Smooth muscle cell (in vitro differentiated cells): Measurements from ENCODE around the gene TEX264. TPM values are rescaled to one million over a fixed set of nuclear protein-coding genes. Genes with fewer than 3 reads are reported as not detected.

Source experiments
- DNase-seq: peaks from one replicate; lab custom pipeline; 2025; ENCODE audit not compliant: unreplicated experiment; lab: John Stamatoyannopoulos, UW
- H2AFZ ChIP-seq: fragments of 200-600 bp; sonication (generic); 2 replicates; pipeline ENCODE4 v1.6.0; 2016; ENCODE audit warnings: antibody characterized with exemption, low read depth, mild to moderate bottlenecking
- H3F3A ChIP-seq: fragments of 200-600 bp; sonication (generic); 2 replicates; pipeline ENCODE4 v1.6.0; 2017; ENCODE audit warnings: antibody characterized with exemption, low read depth
- H3K27ac ChIP-seq: fragments of 200-600 bp; sonication (generic); 2 replicates; pipeline ENCODE4 v1.5.1; 2016; ENCODE audit warnings: low read depth, mild to moderate bottlenecking
- H3K27me3 ChIP-seq: fragments of 200-600 bp; sonication (generic); 2 replicates; pipeline ENCODE4 v1.6.1; 2016; ENCODE audit warnings: low read depth, mild to moderate bottlenecking
- H3K36me3 ChIP-seq: fragments of 200-600 bp; sonication (generic); 2 replicates; pipeline ENCODE4 v1.5.1; 2016; ENCODE audit warnings: low read depth
- H3K4me1 ChIP-seq: fragments of 200-600 bp; sonication (generic); 2 replicates; pipeline ENCODE4 v1.5.1; 2016; ENCODE audit warnings: low read depth
- H3K4me2 ChIP-seq: fragments of 200-600 bp; sonication (generic); 2 replicates; pipeline ENCODE4 v1.6.0; 2016; ENCODE audit warnings: mild to moderate bottlenecking
- H3K4me3 ChIP-seq: fragments of 200-600 bp; sonication (generic); 2 replicates; pipeline ENCODE4 v1.5.1; 2016; ENCODE audit warnings: mild to moderate bottlenecking
- H3K79me2 ChIP-seq: fragments of 200-600 bp; sonication (generic); 2 replicates; pipeline ENCODE4 v1.6.0; 2016; ENCODE audit warnings: low read depth, mild to moderate bottlenecking
- H3K9ac ChIP-seq: fragments of 200-600 bp; sonication (generic); 2 replicates; pipeline ENCODE4 v1.6.0; 2016; ENCODE audit warnings: low read depth
- H3K9me3 ChIP-seq: fragments of 200-600 bp; sonication (generic); replicated peaks from 2 replicates; pipeline ENCODE4 v1.5.1; 2016; ENCODE audit warnings: low read depth
- H4K20me1 ChIP-seq: fragments of 200-600 bp; sonication (generic); 2 replicates; pipeline ENCODE4 v1.6.0; 2016; ENCODE audit warnings: low read depth
- CTCF ChIP-seq: fragments of 200-600 bp; sonication (generic); IDR thresholded peaks from 2 replicates; pipeline ENCODE4 v1.5.1; 2017; ENCODE audit warnings: borderline replicate concordance, mild to moderate bottlenecking, antibody characterized with exemption; ENCODE audit not compliant: insufficient read depth, poor library complexity, severe bottlenecking
- WGBS: methylation state at CpG from one replicate; pipeline ENCODE4 v1.1.7; 2016; ENCODE audit warnings: low lambda C conversion rate; 5-methylcytosine and 5-hydroxymethylcytosine counted together
- polyA plus RNA-seq: library from polyadenylated mRNA; unstranded; fragments of >200 nt; fragmentation: Nextera tagmentation; extraction: Ambion mirVana; gene quantifications from 2 replicates; pipeline ENCODE4 v1.2.1, GENCODE V29; 2016
- total RNA-seq: library from RNA; depleted of rRNA; stranded (reverse); fragments of >200 nt; gene quantifications from 2 replicates; pipeline ENCODE4 v1.2.3, GENCODE V29; 2014

The TEX264 gene
- total and polyA plus RNA-seq, 2 experiments from 2014 or later, result 39.8 to 41.0 TPM

GRCh38 chr3:51703068-51703760 lies 32.2 kb downstream of the TEX264 start:
- 47% methylated on average over 6 of the region's 6 CpGs for WGBS
- H3K4me2 ChIP-seq, result no peak overlapping the region
- H3K27ac ChIP-seq, result no peak overlapping the region
- H3K36me3 ChIP-seq, result no peaks in the 10 kb centered on the region
- H4K20me1 ChIP-seq, result peaks cover 76% of the 10 kb centered on the region
- H3K27me3 ChIP-seq, result peaks cover 12% of the 10 kb centered on the region
- H3K9me3 ChIP-seq, result no peaks in the 10 kb centered on the region
- no peak overlapping the region for H2AFZ ChIP-seq
- peaks cover 15% of the 10 kb centered on the region for H3K4me1 ChIP-seq
- H3F3A ChIP-seq, result no peaks in the 10 kb centered on the region
- no peaks in the 10 kb centered on the region for H3K79me2 ChIP-seq
- no peak overlapping the region for H3K4me3 ChIP-seq
- H3K9ac ChIP-seq, result no peak overlapping the region
- DNase-seq, result no peak
- TF ChIP-seq CTCF, result no peak

GRCh38 chr3:51703761-51704510 lies 32.9 kb downstream of the TEX264 start:
- Histone ChIP-seq H4K20me1 (peaks cover 68% of the 10 kb centered on the region), H3K9ac (no peak overlapping the region), H3F3A (no peaks in the 10 kb centered on the region), H3K27ac (no peak overlapping the region), H3K4me3 (no peak overlapping the region), H3K4me2 (no peak overlapping the region), H3K27me3 (peaks cover 19% of the 10 kb centered on the region), H3K4me1 (peaks cover 15% of the 10 kb centered on the region), H3K79me2 (no peaks in the 10 kb centered on the region), H2AFZ (no peak overlapping the region), H3K9me3 (no peaks in the 10 kb centered on the region), H3K36me3 (no peaks in the 10 kb centered on the region)
- 77% methylated on average over 12 of the region's 12 CpGs for WGBS
- no peak for DNase-seq
- no peak for TF ChIP-seq CTCF

GRCh38 chr3:51704511-51704950 lies 33.5 kb downstream of the TEX264 start:
- TF ChIP-seq CTCF, result no peak
- Histone ChIP-seq H3K4me3 (no peak overlapping the region), H3K36me3 (no peaks in the 10 kb centered on the region), H4K20me1 (peaks cover 62% of the 10 kb centered on the region), H3K79me2 (no peaks in the 10 kb centered on the region), H2AFZ (no peak overlapping the region), H3K27me3 (peaks cover 22% of the 10 kb centered on the region), H3K27ac (no peak overlapping the region), H3K4me1 (peaks cover 15% of the 10 kb centered on the region), H3K9me3 (no peaks in the 10 kb centered on the region), H3F3A (no peaks in the 10 kb centered on the region), H3K4me2 (no peak overlapping the region), H3K9ac (no peak overlapping the region)
- 94% methylated on average over 4 of the region's 4 CpGs for WGBS
- DNase-seq, result no peak
